Ishikawa (cell line): Measurements from ENCODE around the gene SUPT5H.

ENCODE experiments used
- EGR1 ChIP-seq: IDR thresholded peaks from 2 replicates; pipeline ENCODE4 v1.6.1; 2012
- EP300 ChIP-seq: IDR thresholded peaks from 2 replicates; pipeline ENCODE4 v1.6.1; 2012; ENCODE audit warnings: borderline replicate concordance
- FOXM1 ChIP-seq: IDR thresholded peaks from 2 replicates; pipeline ENCODE4 v1.6.1; 2012; ENCODE audit warnings: low read depth, borderline replicate concordance
- MAX ChIP-seq: IDR thresholded peaks from 2 replicates; pipeline ENCODE4 v1.6.1; 2012
- NFIC ChIP-seq: IDR thresholded peaks from 2 replicates; pipeline ENCODE4 v1.6.1; 2012
- RAD21 ChIP-seq: IDR thresholded peaks from 2 replicates; pipeline ENCODE4 v1.6.1; 2012; ENCODE audit warnings: low read depth
- REST ChIP-seq: IDR thresholded peaks from 2 replicates; pipeline ENCODE4 v1.6.1; 2012; ENCODE audit warnings: low read depth, mild to moderate bottlenecking
- TAF1 ChIP-seq: IDR thresholded peaks from 2 replicates; pipeline ENCODE4 v1.6.1; 2012; ENCODE audit warnings: low read depth, mild to moderate bottlenecking
- TCF12 ChIP-seq: IDR thresholded peaks from 2 replicates; pipeline ENCODE4 v1.6.1; 2012; ENCODE audit warnings: low read depth
- TEAD4 ChIP-seq: IDR thresholded peaks from 2 replicates; pipeline ENCODE4 v1.6.1; 2012
- USF1 ChIP-seq: IDR thresholded peaks from 2 replicates; pipeline ENCODE4 v1.6.1; 2012
- YY1 ChIP-seq: IDR thresholded peaks from 2 replicates; pipeline ENCODE4 v1.6.1; 2012; ENCODE audit warnings: low read depth
- ZBTB7A ChIP-seq: IDR thresholded peaks from 2 replicates; pipeline ENCODE4 v1.6.1; 2012; ENCODE audit warnings: low read depth

SUPT5H gene

GRCh38 chr19:39405261-39405957 lies 40.0 kb upstream of the SUPT5H start:
- TF ChIP-seq REST (no peak), TAF1 (no peak), USF1 (no peak), TEAD4 (no peak), RAD21 (no peak), EP300 (no peak), MAX (no peak), FOXM1 (no peak)

- TF ChIP-seq NFIC (no peak), EGR1 (0 out of 2 replicates have a peak, but pooled peaks have one; percentile 6), EP300 (no peak), REST (no peak)
These were observed 39.3 kb upstream of the SUPT5H start for GRCh38 chr19:39405958-39406655.

- TF ChIP-seq YY1 (0 out of 2 replicates have a peak, but pooled peaks have one; percentile 51), MAX (0 out of 2 replicates have a peak, but pooled peaks have one; percentile 15), NFIC (no peak), FOXM1 (no peak), TAF1 (0 out of 2 replicates have a peak, but pooled peaks have one; percentile 48)
These were observed 38.5 kb upstream of the SUPT5H start, which contains the start of gene ZFP36 for GRCh38 chr19:39406656-39407409. Gene ZFP36, plus strand, starts transcription at chr19:39406847. Its CDS starts 58 bp downstream, at chr19:39406905.

GRCh38 chr19:39407410-39407659 lies 38.0 kb upstream of the SUPT5H start:
- no peak for TF ChIP-seq TAF1
- TF ChIP-seq EP300 = no peak
- no peak for TF ChIP-seq NFIC
- TF ChIP-seq YY1 = no peak
- TF ChIP-seq REST = no peak
- no peak for TF ChIP-seq ZBTB7A

GRCh38 chr19:39407660-39408391 lies 37.6 kb upstream of the SUPT5H start:
- no peak for TF ChIP-seq USF1
- TF ChIP-seq TEAD4 = peak; percentile 44; the same call in 1 of the 2 replicates
- TF ChIP-seq TCF12 = peak; percentile 69; the same call in 1 of the 2 replicates
- TF ChIP-seq ZBTB7A = peak; percentile 53; the same call in 1 of the 2 replicates
- TF ChIP-seq NFIC = no peak
